C4-2B (cell line): ENCODE results near the gene DEK.

Experiments
- H3K27ac ChIP-seq: fragments of 450-650 bp; 2 replicates; pipeline ENCODE4 v1.5.1; 2017
- ZFX ChIP-seq: fragments of 450-650 bp; IDR thresholded peaks from 2 replicates; pipeline ENCODE4 v1.6.1; 2017
- TF ChIP-seq, protein P1 (sequence below): fragments of 450-650 bp; conservative IDR thresholded peaks from 2 replicates; pipeline ENCODE4 v1.5.1; 2017; ENCODE audit warnings: mild to moderate bottlenecking

Gene DEK

DNA sequence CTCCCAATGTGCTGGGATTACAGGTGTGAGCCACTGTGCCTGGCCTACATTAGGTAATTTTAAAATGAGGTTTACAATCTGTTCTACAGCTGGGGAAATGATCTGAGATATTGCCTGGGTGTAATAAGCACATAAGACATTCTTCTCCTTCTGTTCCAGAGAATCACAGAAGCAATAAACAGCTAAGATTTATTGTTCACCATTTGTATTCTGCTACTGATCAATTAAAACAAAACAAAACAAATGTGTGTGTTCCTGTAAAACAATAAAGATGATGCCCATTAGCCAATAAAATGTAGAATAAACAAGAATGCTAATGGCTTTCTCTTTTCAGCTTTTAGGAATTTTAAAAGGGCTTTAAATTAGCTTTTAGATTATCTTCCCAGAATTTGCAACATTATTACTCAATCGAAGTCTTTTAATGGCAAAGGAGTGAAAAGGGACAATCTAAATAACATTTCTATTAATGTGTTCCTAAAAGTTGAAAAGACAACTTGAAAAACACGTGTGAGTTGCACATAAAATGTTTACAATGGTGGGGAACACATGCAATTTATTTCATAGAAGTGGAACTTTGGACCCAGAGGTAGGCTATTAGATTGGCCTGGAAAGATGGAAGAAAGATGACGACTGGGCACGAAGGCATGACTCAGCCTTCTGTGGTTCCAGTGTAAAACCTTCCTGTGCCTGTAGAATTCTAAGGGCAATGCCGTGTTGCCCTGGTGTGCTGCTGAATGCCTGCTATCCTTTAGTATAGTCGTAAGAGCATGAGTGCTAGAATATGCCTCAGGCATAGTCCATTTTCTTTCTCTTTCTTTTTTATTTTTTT is 29.0 kb upstream of the DEK start:
- TF ChIP-seq, protein P1, sequence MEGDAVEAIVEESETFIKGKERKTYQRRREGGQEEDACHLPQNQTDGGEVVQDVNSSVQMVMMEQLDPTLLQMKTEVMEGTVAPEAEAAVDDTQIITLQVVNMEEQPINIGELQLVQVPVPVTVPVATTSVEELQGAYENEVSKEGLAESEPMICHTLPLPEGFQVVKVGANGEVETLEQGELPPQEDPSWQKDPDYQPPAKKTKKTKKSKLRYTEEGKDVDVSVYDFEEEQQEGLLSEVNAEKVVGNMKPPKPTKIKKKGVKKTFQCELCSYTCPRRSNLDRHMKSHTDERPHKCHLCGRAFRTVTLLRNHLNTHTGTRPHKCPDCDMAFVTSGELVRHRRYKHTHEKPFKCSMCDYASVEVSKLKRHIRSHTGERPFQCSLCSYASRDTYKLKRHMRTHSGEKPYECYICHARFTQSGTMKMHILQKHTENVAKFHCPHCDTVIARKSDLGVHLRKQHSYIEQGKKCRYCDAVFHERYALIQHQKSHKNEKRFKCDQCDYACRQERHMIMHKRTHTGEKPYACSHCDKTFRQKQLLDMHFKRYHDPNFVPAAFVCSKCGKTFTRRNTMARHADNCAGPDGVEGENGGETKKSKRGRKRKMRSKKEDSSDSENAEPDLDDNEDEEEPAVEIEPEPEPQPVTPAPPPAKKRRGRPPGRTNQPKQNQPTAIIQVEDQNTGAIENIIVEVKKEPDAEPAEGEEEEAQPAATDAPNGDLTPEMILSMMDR = no peak
- no peak overlapping the region for H3K27ac ChIP-seq

DNA sequence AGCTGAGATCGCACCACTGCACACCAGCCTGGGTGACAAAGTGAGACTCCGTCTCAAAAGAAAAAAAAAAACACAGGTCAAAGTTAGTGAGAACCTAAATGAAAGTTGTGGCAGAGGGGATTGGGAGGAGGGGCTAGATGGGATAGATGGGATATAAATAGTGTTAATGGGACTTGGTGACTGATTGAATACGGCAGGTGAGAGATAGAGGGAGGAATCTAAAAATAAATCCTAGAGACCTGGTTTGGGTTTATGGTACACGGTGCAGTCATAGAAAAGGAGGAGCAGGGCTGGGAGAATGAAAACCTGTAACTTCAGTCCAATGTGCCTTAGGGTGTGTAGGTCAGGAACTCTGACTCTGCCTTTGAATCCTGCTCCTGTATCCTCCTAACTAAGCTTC is 25.0 kb upstream of the DEK start:
- H3K27ac ChIP-seq = no peak overlapping the region
- TF ChIP-seq ZFX = no peak
- TF ChIP-seq, protein P1 = no peak

DNA sequence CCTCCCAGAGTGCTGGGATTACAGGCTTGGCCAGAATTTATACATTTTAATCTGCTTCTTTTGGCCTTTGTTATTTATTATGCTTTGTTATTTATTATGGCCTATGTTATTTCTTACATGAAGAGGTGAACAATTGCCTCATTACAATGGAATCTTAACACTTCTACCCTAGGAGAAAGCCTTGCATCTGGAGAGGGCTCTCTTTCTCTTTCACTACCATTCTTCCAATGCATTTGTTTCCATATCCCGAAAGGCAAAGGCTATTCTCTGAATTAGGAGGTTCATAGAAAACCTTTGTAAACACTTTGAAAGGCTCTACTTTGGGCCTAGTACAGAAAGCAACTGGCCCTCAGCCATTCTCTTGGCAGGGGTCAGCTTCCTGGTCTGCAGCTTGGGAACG is 19.9 kb upstream of the DEK start:
- no peak for TF ChIP-seq ZFX
- TF ChIP-seq, protein P1 = no peak
- H3K27ac ChIP-seq = no peak overlapping the region

DNA sequence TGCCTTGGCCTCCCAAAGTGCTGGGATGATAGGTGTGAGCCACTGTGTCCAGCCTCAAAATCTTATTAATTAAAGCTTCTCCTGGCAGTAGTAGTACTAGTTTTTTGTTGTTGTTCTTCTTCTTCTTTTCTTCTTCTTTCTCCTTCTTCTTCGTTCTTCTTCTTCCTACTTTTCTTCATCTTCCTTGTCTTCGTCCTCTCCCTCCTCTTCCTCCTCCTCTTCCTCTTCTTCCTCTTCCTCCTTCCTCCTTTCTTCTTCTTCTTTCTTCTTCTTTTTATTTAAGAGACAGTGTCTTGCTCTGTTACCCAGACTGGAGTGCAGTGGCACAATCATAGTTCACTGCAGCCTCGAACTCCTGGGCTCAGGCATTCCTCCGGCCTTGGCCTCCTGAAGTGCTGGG is 17.2 kb upstream of the DEK start:
- no peak overlapping the region for H3K27ac ChIP-seq
- TF ChIP-seq, protein P1 = no peak
- TF ChIP-seq ZFX = no peak

DNA sequence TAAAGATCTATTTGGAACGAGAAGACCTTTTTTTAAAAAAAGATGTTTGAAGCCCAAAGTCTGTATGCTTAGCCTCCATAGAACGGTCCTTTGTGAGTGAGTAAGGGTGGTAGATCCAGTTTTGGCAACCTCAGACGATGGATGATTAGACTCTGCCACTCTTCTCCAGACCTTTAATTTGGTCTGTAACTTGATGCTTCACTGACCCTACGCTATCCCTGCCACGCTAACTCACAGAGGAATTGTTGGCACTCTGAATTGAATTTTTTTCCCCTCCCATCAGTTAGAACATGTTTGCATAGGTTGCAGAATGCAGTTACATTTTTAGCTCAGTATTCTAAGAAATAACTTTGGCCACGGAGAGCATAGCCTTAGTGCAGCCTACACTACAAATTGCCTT is 15.8 kb upstream of the DEK start:
- H3K27ac ChIP-seq = no peak overlapping the region
- TF ChIP-seq, protein P1 = no peak
- no peak for TF ChIP-seq ZFX

DNA sequence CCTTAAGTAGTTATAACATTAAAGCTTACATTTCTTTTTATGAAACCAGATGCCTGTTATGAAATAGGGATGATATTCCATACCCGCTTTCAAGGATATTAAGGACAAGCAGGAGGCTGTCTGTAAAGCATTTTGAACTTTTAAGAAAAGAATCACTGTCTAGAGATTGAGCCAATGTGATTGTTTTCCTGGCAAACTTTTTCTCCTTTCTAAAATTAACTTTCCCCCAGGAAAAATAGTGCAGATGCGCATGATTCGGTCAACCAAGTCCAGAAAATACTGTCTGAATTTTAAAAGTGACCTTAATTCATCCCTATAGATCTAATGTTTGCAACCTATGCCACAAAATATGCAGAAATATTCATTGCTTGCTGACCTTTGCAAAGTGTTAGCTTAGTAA is 15.1 kb upstream of the DEK start:
- TF ChIP-seq, protein P1 = no peak
- no peak for TF ChIP-seq ZFX
- no peak overlapping the region for H3K27ac ChIP-seq

DNA sequence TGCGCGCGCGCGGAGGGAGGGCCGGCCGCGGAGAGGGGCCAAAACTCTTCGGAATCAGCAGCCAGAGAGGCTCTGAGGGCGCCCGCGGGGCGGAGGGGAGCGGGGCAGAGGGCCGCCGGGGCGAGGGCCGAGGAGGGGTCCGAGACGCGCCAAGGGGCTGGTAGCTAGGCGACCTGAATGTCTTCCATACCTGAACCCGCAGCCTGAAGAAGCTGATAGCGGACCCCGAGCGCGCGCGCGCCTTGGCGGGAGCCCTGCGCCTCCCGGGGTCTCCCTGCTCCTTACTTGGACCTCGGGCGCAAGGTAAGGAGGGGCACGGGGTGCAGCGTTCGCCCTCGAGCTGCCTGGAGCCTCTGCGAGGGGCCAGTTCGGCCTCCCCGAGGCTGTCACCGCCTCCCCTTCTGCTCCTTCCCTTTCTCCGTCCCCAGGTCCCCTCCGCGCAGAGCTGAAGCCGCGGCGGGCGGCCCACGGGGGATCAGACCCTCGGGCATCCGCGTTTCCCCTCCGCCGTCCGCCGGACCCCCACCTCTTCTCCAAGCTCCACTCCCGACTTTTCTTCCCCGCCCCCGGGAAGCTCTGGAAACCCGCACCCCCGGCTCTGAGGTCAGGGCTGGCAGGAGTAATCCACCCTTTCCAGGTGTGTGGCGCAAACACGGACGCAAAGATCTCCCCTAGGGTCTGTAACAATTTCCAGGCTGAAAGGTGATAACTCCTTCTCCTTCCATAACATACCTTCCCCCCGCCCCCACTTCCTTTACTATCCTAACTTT is 13.1 kb upstream of the DEK start:
- TF ChIP-seq ZFX = no peak
- TF ChIP-seq, protein P1 = no peak
- no peak overlapping the region for H3K27ac ChIP-seq
